SHP77 (cell line): ENCODE results near the gene MCUR1.
"Not testable (repeated sequence)": the region's sequence is repeated elsewhere in the genome, so short reads cannot be mapped to it uniquely, and the experiment has no call there.

Experiments used
- DNase-seq, 2 experiments: peaks; one replicate each; lab custom pipeline; 2025; lab: John Stamatoyannopoulos, UW

Gene MCUR1

GRCh38 chr6:13828656-13829301 is 14.4 kb upstream of the MCUR1 start:
- DNase-seq: not testable (repeated sequence)

DNA sequence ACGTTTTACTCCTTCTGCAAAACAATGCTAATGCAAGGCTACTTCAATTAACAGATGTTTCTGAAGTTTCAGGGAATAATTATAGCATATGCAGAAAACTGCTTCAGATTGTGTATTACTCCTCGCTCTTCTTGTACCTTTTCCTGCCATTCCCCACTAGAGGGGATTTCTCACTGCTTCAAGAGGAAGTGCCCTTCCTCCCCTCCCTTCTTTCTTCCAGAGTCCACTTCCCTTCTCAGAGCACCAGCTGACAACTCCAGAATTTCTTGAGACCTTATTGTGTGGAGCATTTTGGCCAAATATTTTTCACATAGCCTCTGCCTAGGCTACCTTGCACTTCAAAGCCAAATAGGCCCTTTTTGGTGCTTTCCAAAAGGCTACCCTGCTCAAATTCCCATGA is 12.7 kb upstream of the MCUR1 start:
- DNase-seq: no peak

- DNase-seq: no peak
Observed at GRCh38 chr6:13825871-13826270, 11.5 kb upstream of the MCUR1 start.

DNA sequence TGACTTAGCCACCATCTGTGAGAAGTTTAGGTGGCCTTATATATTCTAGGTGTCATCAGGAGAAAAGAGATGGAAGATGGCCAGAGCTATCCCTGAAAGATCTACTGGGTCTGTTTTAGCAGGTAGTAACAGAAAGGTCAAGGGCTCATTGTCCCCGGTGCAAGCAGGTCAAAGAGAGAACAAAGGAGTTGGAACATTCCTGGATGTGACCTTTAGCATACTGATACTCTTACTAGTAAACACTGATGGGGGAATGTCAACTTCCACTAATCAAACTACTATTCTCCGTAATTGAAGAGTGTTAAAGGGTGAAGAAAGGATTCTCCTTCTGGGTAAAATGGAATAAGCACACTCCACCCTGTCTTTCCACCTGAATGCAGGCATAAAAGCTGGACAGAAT is 4.0 kb upstream of the MCUR1 start:
- DNase-seq: no peak

DNA sequence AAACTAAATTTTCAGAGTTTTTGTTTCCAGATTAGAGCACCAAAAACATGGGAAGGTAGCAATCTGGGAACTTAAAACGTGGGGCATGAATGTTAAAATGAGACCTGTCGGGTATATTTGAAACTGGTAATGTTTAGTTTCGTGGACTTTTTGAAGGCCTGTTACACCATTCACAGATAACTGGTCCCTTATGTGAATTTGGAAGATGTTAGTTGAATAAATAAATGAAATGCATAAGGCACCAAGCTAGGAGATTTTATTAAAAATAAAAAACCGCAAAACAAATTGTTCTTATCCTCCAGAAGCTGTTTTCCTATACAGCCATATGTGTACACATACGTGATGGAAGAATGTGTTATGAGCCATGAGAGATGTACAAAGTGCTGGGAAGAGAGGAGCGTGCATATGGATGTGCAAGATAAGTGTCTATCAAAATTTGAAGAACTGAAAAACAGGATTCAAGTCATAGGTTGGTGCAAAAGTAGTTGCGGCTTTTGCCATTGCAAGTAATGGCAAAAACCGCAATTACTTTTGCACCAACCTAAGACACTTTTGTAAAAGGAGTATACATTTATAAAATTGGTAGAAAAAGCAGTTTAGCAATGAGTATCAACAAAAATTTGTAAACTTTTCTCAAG is 700 bp upstream of the MCUR1 start:
- peak; percentile 7 to 18 for DNase-seq

- DNase-seq: peak; percentile 76 to 79
Observed at GRCh38 chr6:13813621-13814175, 659 bp downstream of the MCUR1 start.

GRCh38 chr6:13813026-13813425 is 1.3 kb downstream of the MCUR1 start:
- DNase-seq: no peak

- DNase-seq: no peak
Observed at GRCh38 chr6:13812359-13812642, 2.1 kb downstream of the MCUR1 start.

- no peak for DNase-seq
Observed at GRCh38 chr6:13811627-13812358, 2.6 kb downstream of the MCUR1 start.

GRCh38 chr6:13810688-13811446 is 3.5 kb downstream of the MCUR1 start:
- DNase-seq: no peak

GRCh38 chr6:13808801-13809200 is 5.6 kb downstream of the MCUR1 start:
- DNase-seq: no peak

DNA sequence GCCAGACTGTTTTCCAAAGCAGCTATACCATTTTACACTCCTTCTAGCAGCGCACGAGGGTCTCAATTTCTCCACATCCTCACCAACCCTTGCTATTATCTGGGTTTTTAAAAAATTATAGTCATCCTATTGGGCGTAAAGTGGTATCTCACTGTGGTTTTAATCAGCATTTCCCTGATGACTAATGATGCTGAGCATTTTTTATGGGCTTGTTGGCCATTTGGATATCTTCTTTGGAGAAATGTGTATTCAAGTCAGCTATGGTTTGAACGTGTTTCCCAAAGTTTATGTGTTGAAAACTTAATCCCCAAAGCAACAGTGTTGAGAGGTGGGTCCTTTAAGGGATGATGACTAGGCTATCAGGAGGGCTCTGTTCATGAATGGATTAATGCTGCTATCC is 6.7 kb downstream of the MCUR1 start:
- no peak for DNase-seq

DNA sequence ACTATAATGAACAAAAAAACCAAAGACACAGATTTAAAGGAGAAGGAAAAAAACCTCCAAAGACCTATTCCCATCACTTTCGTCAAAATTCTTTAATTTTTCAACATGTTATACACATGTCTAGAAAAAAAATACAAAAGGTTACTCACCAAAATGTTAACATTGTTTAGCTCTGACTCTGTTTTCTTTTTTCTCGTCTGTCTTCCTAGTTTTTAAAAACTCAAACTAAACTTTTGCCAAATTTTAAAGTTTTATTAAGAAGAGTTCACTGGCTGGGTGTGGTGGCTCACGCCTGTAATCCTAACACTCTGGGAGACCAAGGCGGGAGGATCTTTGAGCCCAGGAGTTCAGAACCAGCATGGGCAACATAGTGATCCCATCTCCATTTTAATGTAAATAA is 10.8 kb downstream of the MCUR1 start:
- DNase-seq: no peak

- DNase-seq: no peak
Observed at GRCh38 chr6:13800615-13801014, 13.7 kb downstream of the MCUR1 start.

DNA sequence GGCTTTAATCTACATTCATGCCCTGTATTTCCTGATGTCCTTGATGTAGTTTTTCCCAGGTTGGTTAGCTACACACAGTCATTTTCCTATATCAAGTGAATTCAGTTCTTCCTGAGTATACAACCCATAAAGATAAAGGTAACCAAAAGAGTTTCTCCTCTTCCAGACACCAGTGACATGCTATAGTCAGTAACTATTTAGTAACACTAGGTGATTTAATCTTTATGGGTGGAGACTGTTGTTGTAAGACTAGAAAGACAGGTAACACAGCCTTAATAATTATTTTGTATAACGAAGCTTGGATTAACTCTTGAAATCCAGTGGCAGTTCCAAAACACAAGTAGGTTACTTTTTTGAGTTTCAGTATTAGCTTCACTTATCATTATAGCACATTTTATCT is 17.6 kb downstream of the MCUR1 start:
- no peak for DNase-seq

DNA sequence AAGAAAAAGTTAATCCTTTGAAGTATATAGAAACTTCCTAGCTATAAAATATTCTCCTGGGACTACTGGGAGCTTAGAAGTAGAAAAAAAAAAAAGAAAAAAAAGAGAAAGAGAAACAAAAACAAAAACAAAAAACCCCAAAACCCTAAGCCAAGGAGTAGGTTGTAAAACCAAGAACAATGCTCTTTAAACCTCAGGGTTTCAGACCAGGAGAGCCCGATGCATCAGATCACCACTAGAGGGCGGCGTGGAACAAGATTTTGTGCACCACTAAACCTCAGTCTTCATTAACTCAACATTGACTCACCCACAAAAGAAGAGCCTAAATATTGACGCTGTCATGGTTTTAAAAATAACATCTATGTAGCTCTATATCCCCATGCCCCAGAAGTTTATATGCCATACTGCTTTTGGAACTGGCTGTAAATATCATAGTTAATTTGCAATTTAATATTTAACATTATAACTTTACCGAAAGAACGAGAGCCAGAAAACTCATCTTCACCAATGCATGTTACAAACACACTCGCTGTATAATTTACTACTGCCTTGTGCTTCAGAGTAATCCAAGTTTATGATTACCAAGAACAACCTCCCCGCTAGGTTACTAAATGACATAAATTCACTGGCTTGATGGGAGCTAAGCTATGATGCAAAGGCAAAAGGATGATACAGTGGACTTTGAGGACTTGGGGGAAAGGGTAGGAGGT is 19.2 kb downstream of the MCUR1 start:
- peak; percentile 46 to 57 for DNase-seq

DNA sequence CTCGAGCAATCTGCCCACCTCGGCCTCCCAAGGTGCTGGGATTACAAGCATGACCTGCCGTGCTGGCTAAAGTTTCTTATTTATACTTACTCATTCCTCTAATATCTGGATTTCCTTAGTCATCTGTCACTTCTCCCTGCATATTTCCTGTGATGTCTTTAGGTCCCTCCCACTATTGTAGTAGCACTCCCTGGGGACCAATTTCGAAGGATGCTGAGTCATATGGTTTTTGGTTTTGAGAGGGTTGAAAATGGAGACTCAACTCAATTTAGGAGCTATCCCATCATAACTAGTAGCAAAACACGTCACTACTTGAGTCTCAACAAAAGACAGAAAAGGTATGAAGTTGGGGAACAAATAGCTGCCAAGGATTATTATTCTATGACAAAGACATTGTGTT is 20.2 kb downstream of the MCUR1 start:
- no peak for DNase-seq

DNA sequence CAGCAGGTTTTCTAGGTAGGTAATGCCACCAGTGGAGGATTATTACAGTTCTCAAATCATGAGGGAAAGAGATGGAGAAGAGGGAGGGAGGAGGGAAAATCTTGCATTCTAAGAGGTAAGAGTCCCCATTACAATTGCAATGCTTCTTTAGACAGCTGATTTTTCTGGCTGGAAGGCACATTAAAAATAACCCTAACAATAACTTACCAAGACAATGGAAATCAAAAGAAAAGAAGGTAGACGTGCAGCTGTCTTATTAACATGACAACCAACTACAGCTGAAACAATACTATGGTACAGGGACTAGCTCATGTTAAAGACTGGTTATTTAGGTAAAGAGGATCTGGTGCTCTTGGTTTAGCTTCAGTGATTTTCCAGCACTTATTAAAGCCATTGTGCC is 24.6 kb downstream of the MCUR1 start:
- DNase-seq: no peak

- DNase-seq: no peak
Observed at GRCh38 chr6:13788820-13789219, 25.5 kb downstream of the MCUR1 start.

GRCh38 chr6:13787137-13787536 is 27.2 kb downstream of the MCUR1 start:
- no peak for DNase-seq

DNA sequence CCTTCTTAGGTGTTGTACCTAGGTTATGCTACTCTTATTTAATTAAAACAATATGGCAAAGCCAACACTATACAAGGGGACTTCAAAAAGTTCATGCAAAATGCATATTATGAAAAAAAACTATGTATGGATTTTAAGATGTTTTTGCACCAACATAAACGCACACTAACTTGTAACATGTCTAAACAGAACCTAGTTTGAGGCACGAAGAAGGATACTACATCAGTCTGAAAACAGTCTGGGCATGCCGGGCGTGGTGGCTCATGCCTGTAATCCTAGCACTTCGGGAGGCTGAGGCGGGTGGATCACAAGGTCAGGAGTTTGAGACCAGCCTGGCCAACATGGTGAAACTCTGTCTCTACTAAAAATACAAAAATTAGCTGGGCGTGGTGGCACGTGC is 34.2 kb downstream of the MCUR1 start:
- DNase-seq: not testable (repeated sequence)

DNA sequence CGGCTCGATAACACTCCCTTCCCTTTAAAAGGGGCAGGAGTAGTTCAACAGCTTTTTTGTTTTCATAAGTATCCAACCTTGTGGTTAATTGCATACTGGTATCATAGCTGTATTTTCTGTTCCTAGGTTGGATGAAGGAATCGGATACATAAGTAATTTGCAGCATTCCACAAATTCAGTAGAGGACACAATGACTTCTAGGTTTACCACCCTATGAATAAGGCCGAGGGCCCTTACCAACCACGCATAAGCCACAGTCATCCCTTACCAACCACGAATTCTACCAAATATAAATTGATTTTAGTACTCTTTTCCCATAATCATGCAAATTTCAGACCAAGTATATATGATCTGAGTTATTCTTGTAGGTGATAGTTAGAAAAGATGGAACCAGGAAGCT is 36.3 kb downstream of the MCUR1 start:
- DNase-seq: no peak
